Chondrocyte (in vitro differentiated cells): Measurements from ENCODE around the gene AAK1. TPM values are rescaled to one million over a fixed set of nuclear protein-coding genes. Genes with fewer than 3 reads are reported as not detected.

Source experiments
- DNase-seq: peaks from one replicate; pipeline ENCODE4 v3.0.0; 2021; ENCODE audit warnings: mixed read lengths, low spot score
- H3K27ac Mint-ChIP-seq: one replicate; pipeline ENCODE4 v1.8.0; 2021; ENCODE audit warnings: mild to moderate bottlenecking, moderate library complexity, mixed read lengths; ENCODE audit not compliant: unreplicated experiment
- H3K27me3 Mint-ChIP-seq: 2 replicates; pipeline ENCODE4 v1.8.0; 2021; ENCODE audit warnings: low read depth, mixed read lengths
- H3K36me3 Mint-ChIP-seq: 2 replicates; pipeline ENCODE4 v1.8.0; 2021; ENCODE audit warnings: low read depth, mixed read lengths
- H3K4me1 Mint-ChIP-seq: 2 replicates; pipeline ENCODE4 v1.8.0; 2021; ENCODE audit warnings: low read depth, mild to moderate bottlenecking, mixed read lengths
- H3K4me3 Mint-ChIP-seq: one replicate; pipeline ENCODE4 v1.8.0; 2021; ENCODE audit warnings: mild to moderate bottlenecking, moderate library complexity, mixed read lengths; ENCODE audit not compliant: unreplicated experiment
- H3K9me3 Mint-ChIP-seq: 2 replicates; pipeline ENCODE4 v1.8.0; 2021; ENCODE audit warnings: low read depth, mixed read lengths
- total RNA-seq: library from RNA; stranded (reverse); gene quantifications from 3 replicates; pipeline ENCODE4 v1.2.1, GENCODE V29; 2021
- TF ChIP-seq, protein P1 (sequence below): fragments of 200-600 bp; sonication (generic); IDR thresholded peaks from 2 replicates; pipeline ENCODE4 v1.5.0; 2021; ENCODE audit warnings: antibody characterized with exemption, mild to moderate bottlenecking, moderate library complexity

AAK1 gene
- total RNA-seq, 1 donor from 2014 or later = 97.2 TPM

DNA sequence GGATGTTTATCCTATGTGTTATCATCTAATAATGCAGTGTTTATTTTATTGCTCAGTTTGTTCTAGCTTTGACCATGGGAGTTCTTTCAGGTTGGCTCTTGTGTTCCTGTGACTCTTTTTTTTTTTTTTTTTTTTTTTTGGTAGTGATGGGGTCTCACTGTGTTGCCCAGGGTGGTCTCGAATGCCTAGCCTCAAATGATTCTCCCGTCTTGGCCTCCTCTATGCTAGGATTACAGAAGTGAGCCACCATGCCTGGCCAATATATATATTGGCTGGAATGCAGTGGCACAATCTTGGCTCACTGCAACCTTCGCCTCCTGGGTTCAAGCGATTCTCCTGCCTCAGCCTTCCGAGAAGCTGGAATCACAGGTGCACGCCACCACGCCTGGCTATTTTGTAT is 187.4 kb downstream of the AAK1 start:
- Mint-ChIP-seq H3K27me3 (no peaks in the 10 kb centered on the region), H3K27ac (no peak overlapping the region), H3K36me3 (peaks cover 1% of the 10 kb centered on the region), H3K9me3 (no peaks in the 10 kb centered on the region), H3K4me3 (no peak overlapping the region), H3K4me1 (peaks cover 4% of the 10 kb centered on the region)
- TF ChIP-seq, protein P1, sequence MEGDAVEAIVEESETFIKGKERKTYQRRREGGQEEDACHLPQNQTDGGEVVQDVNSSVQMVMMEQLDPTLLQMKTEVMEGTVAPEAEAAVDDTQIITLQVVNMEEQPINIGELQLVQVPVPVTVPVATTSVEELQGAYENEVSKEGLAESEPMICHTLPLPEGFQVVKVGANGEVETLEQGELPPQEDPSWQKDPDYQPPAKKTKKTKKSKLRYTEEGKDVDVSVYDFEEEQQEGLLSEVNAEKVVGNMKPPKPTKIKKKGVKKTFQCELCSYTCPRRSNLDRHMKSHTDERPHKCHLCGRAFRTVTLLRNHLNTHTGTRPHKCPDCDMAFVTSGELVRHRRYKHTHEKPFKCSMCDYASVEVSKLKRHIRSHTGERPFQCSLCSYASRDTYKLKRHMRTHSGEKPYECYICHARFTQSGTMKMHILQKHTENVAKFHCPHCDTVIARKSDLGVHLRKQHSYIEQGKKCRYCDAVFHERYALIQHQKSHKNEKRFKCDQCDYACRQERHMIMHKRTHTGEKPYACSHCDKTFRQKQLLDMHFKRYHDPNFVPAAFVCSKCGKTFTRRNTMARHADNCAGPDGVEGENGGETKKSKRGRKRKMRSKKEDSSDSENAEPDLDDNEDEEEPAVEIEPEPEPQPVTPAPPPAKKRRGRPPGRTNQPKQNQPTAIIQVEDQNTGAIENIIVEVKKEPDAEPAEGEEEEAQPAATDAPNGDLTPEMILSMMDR = no peak
- DNase-seq = no peak

DNA sequence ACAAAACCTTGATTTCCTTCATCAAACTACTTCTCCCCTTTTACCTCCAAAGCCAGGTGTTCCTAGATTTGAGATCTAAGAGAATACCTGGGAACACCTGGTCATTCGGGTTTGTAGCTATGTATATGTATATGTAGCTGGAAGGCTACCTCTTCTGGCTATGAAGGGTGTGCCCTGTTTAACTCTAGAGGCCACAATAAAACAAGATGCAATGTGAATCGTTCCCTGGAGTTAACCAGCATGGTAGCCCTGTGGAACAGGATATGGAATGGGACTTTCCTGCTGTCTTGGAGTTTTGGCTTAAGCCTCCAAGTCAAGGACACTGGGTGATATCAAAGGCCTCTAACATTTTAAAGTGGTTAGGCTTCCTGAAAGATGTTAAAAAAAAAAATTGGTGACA is 188.6 kb downstream of the AAK1 start:
- Mint-ChIP-seq H3K36me3 (peaks cover 1% of the 10 kb centered on the region), H3K27me3 (no peaks in the 10 kb centered on the region), H3K4me1 (peaks cover 13% of the 10 kb centered on the region), H3K9me3 (no peaks in the 10 kb centered on the region), H3K27ac (no peak overlapping the region), H3K4me3 (no peak overlapping the region)
- DNase-seq = no peak
- TF ChIP-seq, protein P1 = no peak

DNA sequence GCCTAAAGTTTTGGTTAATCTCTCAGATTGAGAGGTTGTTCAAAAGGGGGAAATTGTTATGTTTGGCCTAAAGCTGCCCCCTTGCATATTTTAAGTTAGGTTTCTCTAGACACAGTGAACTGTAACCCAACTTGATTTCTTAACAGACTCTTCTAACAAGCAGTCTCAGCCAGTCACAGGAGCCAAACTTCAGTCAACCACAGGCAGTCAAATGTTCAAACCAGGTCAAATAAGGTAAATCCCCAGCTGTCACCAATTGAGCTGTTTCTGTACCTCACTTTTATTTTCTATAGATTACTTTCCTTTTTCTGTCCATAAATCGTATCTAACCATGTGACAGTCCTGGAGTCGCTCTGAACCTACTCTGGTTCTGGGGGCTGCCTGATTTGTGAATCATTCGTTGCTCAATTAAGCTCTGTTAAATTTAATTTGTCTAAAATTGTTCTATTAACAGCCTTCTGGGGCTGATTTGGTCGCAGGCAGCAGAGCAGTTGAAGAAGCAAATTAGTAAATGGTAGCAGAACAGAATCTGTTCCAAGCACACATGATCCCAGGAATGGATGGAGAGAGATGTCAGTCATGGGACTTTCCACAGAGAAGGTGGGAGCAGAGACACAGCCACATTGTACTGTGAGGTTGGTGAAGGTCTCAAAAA is 189.9 kb downstream of the AAK1 start:
- TF ChIP-seq, protein P1 = no peak
- peaks cover 15% of the 10 kb centered on the region for H3K4me1 Mint-ChIP-seq
- no peak for DNase-seq

DNA sequence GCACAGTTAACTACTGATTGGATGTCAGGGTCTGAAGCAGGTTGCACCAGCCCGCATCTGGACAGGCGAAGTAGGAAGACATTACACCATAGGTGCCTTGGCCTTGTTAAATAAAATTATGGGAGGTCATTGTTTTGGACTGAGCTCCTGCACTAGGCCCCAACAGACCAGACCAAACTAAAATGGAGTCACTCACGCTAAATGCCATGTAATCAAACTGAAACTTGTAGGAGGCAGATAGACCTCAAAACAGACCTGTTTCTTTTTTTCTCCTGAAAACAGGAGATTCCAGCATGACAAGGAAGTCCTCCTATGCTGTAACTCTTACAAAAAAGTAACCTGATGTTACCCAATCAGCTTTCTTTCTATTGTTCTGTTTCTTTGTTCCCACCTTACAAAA is 190.9 kb downstream of the AAK1 start:
- Mint-ChIP-seq H3K27me3 (no peaks in the 10 kb centered on the region), H3K4me3 (no peak overlapping the region), H3K4me1 (peaks cover 15% of the 10 kb centered on the region), H3K9me3 (no peaks in the 10 kb centered on the region), H3K27ac (no peak overlapping the region), H3K36me3 (peaks cover 4% of the 10 kb centered on the region)
- TF ChIP-seq, protein P1 = no peak
- no peak for DNase-seq

More for the DNA sequence above, 189.9 kb downstream of the AAK1 start:
- Mint-ChIP-seq H3K36me3 (peaks cover 3% of the 10 kb centered on the region), H3K27me3 (no peaks in the 10 kb centered on the region), H3K9me3 (no peaks in the 10 kb centered on the region), H3K27ac (peak overlapping the region; percentile 28), H3K4me3 (no peak overlapping the region)

GRCh38 chr2:69450735-69451416 is 192.7 kb downstream of the AAK1 start:
- Mint-ChIP-seq H3K27ac (no peak overlapping the region), H3K4me1 (peaks cover 11% of the 10 kb centered on the region), H3K36me3 (peaks cover 4% of the 10 kb centered on the region), H3K4me3 (no peak overlapping the region), H3K9me3 (no peaks in the 10 kb centered on the region), H3K27me3 (no peaks in the 10 kb centered on the region)
- no peak for DNase-seq
- TF ChIP-seq, protein P1 = no peak
